Stimulated activated CD4-positive, alpha-beta T cell treated with anti-CD3 and anti-CD28 coated beads, Interleukin-15, amount 100 ng/mL, for 24 hours (primary cell): ENCODE measurements around the gene ZNF107.
A peak's percentile ranks its signal among the peaks of the same experiment; 100 is the strongest.
"Not testable (repeated sequence)": the region's sequence is repeated elsewhere in the genome, so short reads cannot be mapped to it uniquely, and the experiment has no call there.

Experiments used
- DNase-seq: peaks from one replicate; pipeline ENCODE4 v3.0.0-alpha.2; 2020

ZNF107 gene

GRCh38 chr7:64651203-64651602 lies 14.7 kb upstream of the ZNF107 start:
- DNase-seq = no peak

- DNase-seq = no peak
Measured at GRCh38 chr7:64651632-64652165, 14.2 kb upstream of the ZNF107 start.

- no peak for DNase-seq
Measured at GRCh38 chr7:64653721-64654401, 12.1 kb upstream of the ZNF107 start.

GRCh38 chr7:64654796-64655548 lies 11.0 kb upstream of the ZNF107 start:
- DNase-seq = no peak

GRCh38 chr7:64655811-64656210 lies 10.1 kb upstream of the ZNF107 start:
- no peak for DNase-seq

GRCh38 chr7:64656489-64656888 lies 9.4 kb upstream of the ZNF107 start:
- no peak for DNase-seq

GRCh38 chr7:64662091-64662490 lies 3.8 kb upstream of the ZNF107 start:
- DNase-seq = not testable (repeated sequence)

- DNase-seq = no peak
Measured at GRCh38 chr7:64666663-64667050, 724 bp downstream of the ZNF107 start.

- no peak for DNase-seq
Measured at GRCh38 chr7:64667311-64667710, 1.4 kb downstream of the ZNF107 start.

GRCh38 chr7:64672414-64672813 lies 6.5 kb downstream of the ZNF107 start:
- DNase-seq = no peak

- no peak for DNase-seq
Measured at GRCh38 chr7:64685091-64685490, 19.2 kb downstream of the ZNF107 start.

- no peak for DNase-seq
Measured at GRCh38 chr7:64685741-64686140, 19.8 kb downstream of the ZNF107 start.

GRCh38 chr7:64686493-64687184 lies 20.7 kb downstream of the ZNF107 start:
- DNase-seq = peak; percentile 54

GRCh38 chr7:64687249-64687648 lies 21.3 kb downstream of the ZNF107 start:
- no peak for DNase-seq

- no peak for DNase-seq
Measured at GRCh38 chr7:64688988-64689387, 23.1 kb downstream of the ZNF107 start.

- no peak for DNase-seq
Measured at GRCh38 chr7:64691831-64692230, 25.9 kb downstream of the ZNF107 start.

GRCh38 chr7:64697863-64698262 lies 31.9 kb downstream of the ZNF107 start:
- DNase-seq = not testable (repeated sequence)

- no peak for DNase-seq
Measured at GRCh38 chr7:64706625-64707292, 40.8 kb downstream of the ZNF107 start.

GRCh38 chr7:64717896-64718295 lies 52.0 kb downstream of the ZNF107 start:
- not testable (repeated sequence) for DNase-seq

- DNase-seq = no peak
Measured at GRCh38 chr7:64729089-64729848, 63.3 kb downstream of the ZNF107 start.

- DNase-seq = no peak
Measured at GRCh38 chr7:64733550-64734240, 67.8 kb downstream of the ZNF107 start.

- DNase-seq = no peak
Measured at GRCh38 chr7:64736575-64736974, 70.6 kb downstream of the ZNF107 start.
